ENCODE measurements around the gene SCYL1.

SCYL1 gene

DNA sequence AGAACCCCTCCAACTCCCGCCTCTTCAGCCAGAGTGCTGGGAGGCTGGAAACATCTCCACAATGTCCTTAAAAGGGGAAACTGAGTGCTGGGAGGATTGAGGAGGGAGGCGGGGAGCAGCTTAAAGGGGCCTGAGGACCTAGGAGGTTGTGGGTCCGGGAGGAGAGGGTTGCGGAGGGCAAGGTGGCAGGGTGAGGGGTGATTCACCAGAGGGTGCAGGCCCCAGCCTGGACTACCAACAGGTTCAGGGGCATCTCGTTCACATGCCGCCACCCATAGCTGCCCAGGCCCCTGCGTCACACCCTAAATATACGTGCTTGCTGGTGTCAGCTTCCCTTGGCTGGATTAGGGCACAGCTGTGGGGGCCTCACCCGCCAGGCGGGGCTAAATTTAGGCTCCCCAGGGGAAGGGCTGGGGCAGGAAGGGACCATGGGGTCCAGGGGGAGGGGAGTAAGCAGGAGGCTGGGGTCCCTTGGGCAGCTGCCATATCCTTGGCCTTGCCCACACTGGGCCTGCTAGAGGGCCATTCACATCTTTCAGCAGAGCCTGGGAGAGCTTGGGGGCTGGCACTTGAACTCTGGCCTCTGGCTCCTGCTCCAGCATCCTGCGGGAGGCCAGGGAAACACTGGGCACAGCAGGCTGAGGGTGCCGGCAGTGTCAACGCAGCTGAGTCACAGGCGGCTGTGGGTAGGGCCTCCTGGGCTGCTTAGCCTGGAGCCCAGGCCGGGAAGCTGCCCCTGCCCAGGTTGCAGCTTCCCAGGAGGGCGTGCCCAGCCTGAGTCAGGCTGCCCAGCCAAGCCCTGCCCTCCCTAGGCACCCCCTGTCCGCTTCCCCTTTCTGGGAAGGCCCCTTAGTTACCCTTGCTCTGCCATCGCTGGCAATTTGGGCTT is 52.2 kb downstream of the SCYL1 start:
- peak; percentile 90 for DNase-seq (ENCODE audit: low read depth)
- peak overlapping the region; percentile 59 for H3K4me3 ChIP-seq (ENCODE audit: low read length)
- TF ChIP-seq, protein P1, sequence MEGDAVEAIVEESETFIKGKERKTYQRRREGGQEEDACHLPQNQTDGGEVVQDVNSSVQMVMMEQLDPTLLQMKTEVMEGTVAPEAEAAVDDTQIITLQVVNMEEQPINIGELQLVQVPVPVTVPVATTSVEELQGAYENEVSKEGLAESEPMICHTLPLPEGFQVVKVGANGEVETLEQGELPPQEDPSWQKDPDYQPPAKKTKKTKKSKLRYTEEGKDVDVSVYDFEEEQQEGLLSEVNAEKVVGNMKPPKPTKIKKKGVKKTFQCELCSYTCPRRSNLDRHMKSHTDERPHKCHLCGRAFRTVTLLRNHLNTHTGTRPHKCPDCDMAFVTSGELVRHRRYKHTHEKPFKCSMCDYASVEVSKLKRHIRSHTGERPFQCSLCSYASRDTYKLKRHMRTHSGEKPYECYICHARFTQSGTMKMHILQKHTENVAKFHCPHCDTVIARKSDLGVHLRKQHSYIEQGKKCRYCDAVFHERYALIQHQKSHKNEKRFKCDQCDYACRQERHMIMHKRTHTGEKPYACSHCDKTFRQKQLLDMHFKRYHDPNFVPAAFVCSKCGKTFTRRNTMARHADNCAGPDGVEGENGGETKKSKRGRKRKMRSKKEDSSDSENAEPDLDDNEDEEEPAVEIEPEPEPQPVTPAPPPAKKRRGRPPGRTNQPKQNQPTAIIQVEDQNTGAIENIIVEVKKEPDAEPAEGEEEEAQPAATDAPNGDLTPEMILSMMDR (IDR thresholded peaks at IDR 0.05; ENCODE audit: insufficient read depth, low read depth, low read length, missing control alignments): no peak

DNA sequence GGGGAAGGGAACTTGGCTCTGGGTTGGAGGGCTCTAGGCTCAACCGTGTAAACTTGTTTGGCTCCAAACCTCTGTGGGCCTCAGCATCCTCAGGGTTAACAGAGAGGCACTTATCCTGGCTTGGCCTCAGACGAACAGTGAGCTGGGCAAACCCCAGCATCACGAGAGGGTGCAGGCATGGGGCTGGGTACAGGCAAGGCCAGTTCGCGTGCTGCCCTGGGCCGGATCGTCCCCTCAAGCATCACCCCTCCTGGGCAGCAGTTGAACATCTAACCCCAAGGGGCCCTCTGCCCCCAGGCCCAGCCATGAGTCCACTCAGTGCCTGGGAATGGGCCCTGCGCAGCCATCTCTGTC is 52.9 kb downstream of the SCYL1 start:
- DNase-seq (ENCODE audit: low read depth): no peak
- TF ChIP-seq, protein P1 (IDR thresholded peaks at IDR 0.05; ENCODE audit: insufficient read depth, low read depth, low read length, missing control alignments): no peak
- no peak overlapping the region for H3K4me3 ChIP-seq (ENCODE audit: low read length)

DNA sequence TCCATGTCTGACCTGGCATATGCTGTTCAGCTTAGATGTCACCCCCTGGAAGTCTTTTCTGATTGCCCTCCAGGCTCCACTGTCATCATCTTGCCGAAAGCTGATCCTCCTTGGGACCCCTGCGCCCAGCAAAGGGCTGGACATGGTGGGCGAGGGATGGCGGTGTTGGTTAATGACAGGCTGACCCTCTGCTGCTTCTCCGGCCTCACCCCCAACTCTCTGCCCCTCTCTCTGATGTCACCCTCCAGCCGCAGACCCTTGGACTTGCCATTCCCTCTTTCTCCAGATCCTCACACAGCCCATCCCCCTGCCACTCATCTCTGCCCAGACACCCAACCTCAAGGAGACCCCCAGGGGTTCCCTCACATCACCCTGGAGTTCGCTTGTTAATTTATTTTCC is 53.3 kb downstream of the SCYL1 start:
- TF ChIP-seq, protein P1 (IDR thresholded peaks at IDR 0.05; ENCODE audit: insufficient read depth, low read depth, low read length, missing control alignments): no peak
- no peak overlapping the region for H3K4me3 ChIP-seq (ENCODE audit: low read length)
- no peak for DNase-seq (ENCODE audit: low read depth)

DNA sequence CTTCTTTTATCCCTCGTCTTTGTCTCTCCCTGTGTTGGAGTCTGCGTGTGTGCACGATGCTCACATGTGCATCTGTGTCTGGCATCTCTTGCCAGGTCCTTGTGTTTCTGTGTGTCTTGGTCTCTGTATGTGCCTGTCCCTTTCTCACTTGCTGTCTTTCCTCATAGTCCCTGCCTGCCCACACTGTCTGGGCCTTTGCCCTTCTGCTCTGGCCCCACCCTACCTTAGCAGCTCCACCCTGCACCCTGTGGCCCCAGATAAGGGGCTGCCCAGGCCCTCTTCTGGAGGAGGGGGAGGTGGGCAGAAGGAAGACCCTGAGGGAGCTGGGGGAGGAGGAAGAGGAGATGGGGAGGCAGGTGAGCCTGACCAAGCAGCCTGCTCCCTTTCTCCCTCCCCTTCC is 53.8 kb downstream of the SCYL1 start:
- TF ChIP-seq, protein P1 (IDR thresholded peaks at IDR 0.05; ENCODE audit: insufficient read depth, low read depth, low read length, missing control alignments): no peak
- no peak for DNase-seq (ENCODE audit: low read depth)
- no peak overlapping the region for H3K4me3 ChIP-seq (ENCODE audit: low read length)

DNA sequence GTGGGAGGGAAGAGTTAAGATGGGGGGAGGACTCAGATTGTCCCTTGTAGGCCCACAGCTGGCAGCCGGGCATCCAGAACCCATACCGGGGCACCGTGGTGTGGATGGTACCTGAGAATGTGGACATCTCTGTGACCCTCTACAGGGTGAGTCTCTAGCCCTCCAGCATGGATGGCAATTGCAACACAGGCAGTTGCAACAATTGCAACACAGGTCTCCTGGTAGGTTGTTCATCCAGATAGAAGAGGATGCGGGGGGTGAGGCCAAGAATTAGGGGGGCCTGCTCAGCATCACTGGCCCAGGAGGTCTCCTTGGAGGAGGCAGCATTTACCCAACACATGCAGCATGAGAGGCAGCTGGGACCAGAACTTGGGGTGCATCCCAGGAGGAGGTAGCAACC is 54.4 kb downstream of the SCYL1 start:
- TF ChIP-seq, protein P1 (IDR thresholded peaks at IDR 0.05; ENCODE audit: insufficient read depth, low read depth, low read length, missing control alignments): no peak
- no peak for DNase-seq (ENCODE audit: low read depth)
- H3K4me3 ChIP-seq (ENCODE audit: low read length): no peak overlapping the region

DNA sequence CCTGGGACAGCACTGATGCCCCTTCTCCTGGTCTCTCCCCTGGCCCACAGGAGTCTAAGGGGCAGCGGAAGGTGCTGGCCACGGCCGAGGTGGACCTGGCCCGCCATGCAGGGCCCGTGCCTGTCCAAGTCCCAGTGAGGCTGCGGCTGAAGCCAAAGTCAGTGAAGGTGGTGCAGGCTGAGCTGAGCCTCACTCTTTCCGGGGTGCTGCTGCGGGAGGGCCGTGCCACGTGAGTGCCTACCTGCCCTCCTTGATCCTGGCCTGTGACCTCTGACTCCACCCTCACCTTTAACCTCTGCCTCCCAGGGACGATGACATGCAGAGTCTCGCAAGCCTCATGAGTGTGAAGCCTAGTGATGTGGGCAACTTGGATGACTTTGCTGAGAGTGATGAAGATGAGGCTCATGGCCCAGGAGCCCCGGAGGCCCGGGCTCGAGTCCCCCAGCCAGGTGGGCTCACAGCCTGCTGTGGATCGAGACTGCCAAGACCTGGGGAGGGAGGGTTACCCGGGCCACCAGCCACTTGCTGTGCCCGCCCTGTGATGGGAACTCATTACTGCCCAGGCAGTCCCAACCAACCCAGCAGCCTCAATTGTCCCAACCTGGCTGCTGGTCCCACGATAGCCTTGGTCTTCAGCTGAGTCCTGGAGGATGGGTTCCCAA is 55.3 kb downstream of the SCYL1 start:
- TF ChIP-seq, protein P1 (IDR thresholded peaks at IDR 0.05; ENCODE audit: insufficient read depth, low read depth, low read length, missing control alignments): no peak
- H3K4me3 ChIP-seq (ENCODE audit: low read length): no peak overlapping the region
- DNase-seq (ENCODE audit: low read depth): no peak
